GM18858 (cell line): ENCODE results near the gene ERC2.
A peak's percentile ranks its signal among the peaks of the same experiment; 100 is the strongest.
"Not testable (repeated sequence)": the region's sequence is repeated elsewhere in the genome, so short reads cannot be mapped to it uniquely, and the experiment has no call there.

Source experiments
- ATAC-seq: cut with Tn5 transposase; IDR thresholded peaks from one replicate; pipeline ENCODE4 v1.9.1; 2021; ENCODE audit not compliant: unreplicated experiment

The ERC2 gene

DNA sequence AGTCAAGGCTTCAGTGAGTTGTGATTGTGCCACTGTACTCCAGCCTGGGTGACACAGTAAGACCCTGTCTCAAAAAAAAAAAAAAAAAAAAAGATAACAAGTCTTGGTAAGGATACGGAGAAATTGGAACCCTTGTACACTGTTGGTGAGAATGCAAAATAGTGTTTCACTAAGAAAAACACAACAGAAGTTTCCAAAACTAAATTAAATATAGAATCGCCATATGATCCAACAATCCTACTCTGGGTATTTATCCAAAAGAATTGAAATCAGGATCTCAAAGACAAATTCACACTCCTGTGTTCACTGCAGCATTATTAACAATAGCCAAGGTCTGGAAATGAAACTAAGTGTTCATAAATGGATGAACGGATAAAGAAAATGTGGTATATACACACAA lies 149.4 kb downstream of the ERC2 start:
- no peak for ATAC-seq

DNA sequence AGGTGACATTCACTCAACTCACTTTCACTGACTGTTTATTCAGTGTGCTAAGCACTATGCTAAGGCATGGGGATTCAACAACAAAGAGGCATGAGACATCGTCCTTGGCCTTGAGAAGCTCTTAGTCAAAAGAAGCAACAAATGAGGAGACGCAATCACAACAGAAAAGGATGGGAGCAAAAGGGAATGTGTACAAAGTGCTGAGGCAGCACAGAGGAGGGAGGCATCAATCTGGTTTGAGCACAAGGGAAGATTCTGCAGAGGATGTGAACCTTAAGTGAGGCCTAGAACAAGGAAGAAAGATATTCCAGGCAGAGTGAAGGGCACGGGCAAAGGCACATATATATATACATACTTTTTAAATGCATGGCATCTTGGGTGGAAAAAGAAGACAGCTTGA lies 151.3 kb downstream of the ERC2 start:
- no peak for ATAC-seq

GRCh38 chr3:56314842-56315241 lies 153.4 kb downstream of the ERC2 start:
- no peak for ATAC-seq

DNA sequence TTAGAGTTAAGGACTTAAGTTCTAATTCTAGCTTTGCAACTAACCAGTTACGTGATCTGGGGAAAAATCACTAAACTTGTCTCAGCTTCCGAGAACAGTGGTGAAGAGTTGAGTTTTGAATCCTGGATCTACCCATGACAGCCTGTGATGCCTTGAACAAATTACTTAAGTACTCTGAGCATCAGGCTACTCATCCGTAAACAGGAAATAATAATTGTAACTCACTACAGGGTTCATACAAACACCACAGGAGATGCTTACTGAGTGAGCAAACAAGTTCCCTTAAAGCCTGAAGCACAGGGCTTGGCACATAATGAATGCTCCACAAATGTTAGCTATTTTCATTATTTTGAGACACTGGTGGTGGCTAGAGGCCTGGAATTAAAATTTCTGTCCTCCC lies 158.8 kb downstream of the ERC2 start:
- ATAC-seq, result no peak

DNA sequence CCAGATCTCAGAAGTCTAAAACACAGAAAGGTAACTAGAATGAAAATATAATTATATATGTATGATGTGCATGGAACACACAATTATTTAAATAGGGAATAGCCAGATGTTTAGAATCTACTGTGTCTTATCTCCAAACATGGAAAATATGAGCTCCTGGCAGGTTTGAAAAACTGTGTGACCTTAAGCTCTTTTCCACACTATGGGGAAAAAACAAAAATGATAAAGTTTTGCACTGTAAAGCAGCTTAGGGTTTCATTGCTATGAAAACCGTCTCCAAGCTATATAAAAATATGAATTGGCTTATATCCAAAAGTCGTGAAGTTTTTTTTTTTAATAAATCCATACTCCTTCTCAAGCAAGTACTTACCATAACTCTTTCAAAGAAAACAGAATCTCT lies 159.8 kb downstream of the ERC2 start:
- no peak for ATAC-seq

GRCh38 chr3:56304069-56304468 lies 164.2 kb downstream of the ERC2 start:
- ATAC-seq, result no peak

- peak; percentile 53 for ATAC-seq
Measured at GRCh38 chr3:56303487-56303886, 164.8 kb downstream of the ERC2 start.

DNA sequence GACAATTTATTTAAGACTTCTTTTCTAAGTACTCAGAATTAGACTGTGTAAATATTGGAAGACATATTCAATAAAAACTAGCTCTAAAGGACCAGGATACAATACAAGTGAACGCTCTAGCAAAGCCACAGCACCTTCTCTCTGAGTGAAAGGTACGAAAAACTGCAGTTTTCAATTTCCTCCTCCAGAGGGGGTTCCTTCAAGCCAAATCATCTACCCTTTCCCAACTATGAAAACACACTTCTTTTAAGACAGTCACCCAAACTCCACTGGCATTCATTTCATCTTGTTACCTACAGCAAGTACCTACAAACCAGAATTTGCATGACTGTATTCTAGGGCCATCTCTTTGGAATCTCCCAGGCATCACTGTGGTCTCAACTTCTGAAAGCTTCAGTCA lies 165.8 kb downstream of the ERC2 start:
- no peak for ATAC-seq

GRCh38 chr3:56297281-56297840 lies 170.9 kb downstream of the ERC2 start:
- ATAC-seq, result no peak

- no peak for ATAC-seq
Measured at GRCh38 chr3:56296361-56296760, 171.9 kb downstream of the ERC2 start.

GRCh38 chr3:56295161-56295560 lies 173.1 kb downstream of the ERC2 start:
- ATAC-seq, result no peak

GRCh38 chr3:56294286-56294685 lies 174.0 kb downstream of the ERC2 start:
- ATAC-seq, result no peak

DNA sequence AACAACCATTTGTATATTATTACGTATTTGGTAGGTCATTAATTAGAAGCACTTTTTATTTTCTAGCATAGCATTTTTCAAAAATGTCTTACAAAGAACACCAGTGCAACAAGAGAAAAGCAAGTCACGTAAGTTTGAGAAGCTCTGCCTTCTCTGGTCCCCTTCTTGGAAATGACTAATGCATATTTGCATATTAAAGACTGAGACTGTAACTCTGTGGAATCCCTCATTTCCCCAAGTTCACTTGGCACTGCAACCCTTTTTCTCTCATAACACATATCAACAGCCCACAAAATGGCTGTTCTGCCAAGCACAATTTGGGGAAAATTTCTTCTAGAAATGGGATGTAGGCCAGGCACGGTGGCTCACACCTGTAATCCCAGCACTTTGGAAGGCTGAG lies 176.3 kb downstream of the ERC2 start:
- ATAC-seq, result peak; percentile 64

- no peak for ATAC-seq
Measured at GRCh38 chr3:56291244-56291680, 177.0 kb downstream of the ERC2 start.

DNA sequence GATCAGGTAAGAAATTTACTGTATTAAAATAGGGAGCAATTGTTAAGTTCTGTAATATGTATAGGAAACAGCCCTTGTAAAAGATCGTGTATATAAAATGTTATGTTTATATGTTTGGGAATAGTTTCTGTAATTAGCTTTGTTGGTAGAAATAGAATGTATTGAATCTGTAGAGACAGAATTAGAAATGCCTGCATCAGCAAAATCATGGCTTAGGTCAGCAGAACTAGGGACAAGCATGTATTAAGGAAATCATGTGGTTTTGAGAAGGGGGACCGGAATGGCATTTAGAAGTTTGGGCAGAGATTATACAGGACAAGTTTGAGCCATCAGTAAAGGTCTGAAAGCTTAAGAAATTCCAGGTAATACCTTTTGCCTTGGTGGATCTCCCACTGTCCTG lies 177.9 kb downstream of the ERC2 start:
- ATAC-seq, result no peak

DNA sequence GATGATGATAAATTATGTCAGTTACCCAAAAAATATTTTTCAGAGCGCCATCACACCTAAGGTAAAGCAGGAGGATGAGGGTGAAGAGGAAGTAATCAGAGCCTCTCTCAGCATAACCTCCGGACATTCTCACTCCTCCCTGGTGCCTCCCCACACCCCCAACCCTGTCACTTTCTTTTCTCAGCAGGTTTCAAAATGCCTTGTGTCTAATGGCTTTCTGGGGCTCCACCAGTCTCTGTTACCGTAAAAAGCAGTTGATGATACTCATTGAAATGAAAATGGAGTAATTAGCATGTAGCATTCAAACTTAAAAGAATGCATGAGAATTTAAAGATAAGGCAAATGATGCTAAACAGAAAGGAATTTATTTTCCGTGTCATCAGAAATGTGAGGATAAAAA lies 180.0 kb downstream of the ERC2 start:
- no peak for ATAC-seq

DNA sequence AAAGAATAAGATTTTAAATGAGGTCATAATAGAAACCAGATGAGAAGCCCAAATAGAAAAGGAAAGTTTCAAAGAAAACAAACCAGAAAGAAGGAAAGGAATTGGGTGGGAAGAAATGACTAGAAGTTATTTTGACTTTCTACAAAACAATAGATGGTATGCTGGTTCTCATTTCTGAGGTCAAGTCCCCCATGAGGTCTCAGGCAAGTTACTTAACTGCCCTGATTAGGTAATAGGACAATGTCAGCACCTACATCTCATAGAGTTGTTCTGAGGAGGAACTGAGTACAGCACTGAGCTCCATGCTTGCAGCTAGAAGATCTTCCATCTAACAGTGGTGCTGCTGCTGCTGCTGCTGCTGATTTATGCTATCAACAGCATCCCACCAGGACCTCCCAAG lies 185.9 kb downstream of the ERC2 start:
- no peak for ATAC-seq

GRCh38 chr3:56277236-56277635 lies 191.0 kb downstream of the ERC2 start:
- no peak for ATAC-seq

DNA sequence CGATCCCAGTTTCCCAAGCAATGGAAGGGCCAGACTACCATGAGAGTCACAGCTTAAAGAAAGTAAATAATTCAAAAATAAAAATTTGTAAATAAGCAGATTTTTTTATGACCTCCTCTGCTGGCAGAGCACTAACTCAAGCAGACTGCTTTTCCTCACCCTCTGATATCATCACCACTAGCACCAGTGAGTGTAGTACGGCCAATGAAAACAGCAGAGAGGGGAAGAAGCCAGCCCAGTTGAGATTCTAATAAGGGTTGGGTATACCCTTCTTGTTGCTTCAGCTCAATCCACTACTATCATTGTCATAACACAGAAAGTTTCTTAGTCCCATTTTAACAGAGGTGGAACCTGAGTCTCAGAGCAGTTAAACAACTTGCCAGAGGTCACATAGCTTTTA lies 193.1 kb downstream of the ERC2 start:
- ATAC-seq, result no peak

GRCh38 chr3:56269755-56270535 lies 198.3 kb downstream of the ERC2 start:
- no peak for ATAC-seq

GRCh38 chr3:56268616-56269383 lies 199.5 kb downstream of the ERC2 start:
- ATAC-seq, result no peak

DNA sequence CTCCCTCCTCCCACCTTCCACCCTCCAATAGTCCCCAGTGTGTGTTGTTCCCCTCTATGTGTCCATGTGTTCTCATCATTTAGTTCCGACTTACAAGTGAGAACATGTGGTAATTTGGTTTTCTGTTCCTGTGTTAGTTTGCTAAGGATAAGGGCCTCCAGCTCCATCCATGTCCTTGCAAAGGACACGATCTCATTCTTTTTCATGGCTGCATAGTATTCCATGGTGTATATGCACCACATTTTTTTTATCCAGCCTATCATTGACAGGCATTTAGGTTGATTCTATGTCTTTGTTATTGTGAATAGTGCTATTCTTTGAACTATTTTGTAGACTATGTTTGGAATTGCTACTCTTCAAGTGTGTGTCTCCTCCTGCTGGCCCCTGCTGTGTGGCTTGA lies 206.4 kb downstream of the ERC2 start:
- ATAC-seq, result not testable (repeated sequence)
